IMR-90 (cell line): ENCODE results near the gene RC3H1. TPM values are rescaled to one million over a fixed set of nuclear protein-coding genes. Genes with fewer than 3 reads are reported as not detected.

ENCODE experiments used
- ATAC-seq: fragments of 200-7000 bp; cut with Tn5 transposase; 2 replicates; pipeline ENCODE4 v1.9.1; 2020; ENCODE audit warnings: low read depth, mild to moderate bottlenecking, moderate library complexity
- BruUV-seq: library from RNA; stranded (reverse); fragments of 400-500 nt; replicated peaks from 2 replicates; lab custom pipeline; 2021; lab: Mats Ljungman, UMichigan
- CTCF ChIA-PET: fragments of 300-600 bp; formaldehyde crosslinking; extraction: SDS; loops from one replicate; lab custom pipeline; 2021; ENCODE audit warnings: antibody characterized with exemption; lab: Yijun Ruan, JAX
- POLR2A ChIA-PET: fragments of 300-600 bp; sonication (Branson Sonifier 250); formaldehyde crosslinking; loops from one replicate; lab custom pipeline; 2022; ENCODE audit warnings: antibody characterized with exemption; ENCODE audit not compliant: unreplicated experiment; lab: Charles Lee
- DNase-seq: peaks from one replicate; pipeline ENCODE4 v3.0.0; 2013
- H2AFZ ChIP-seq: replicated peaks from 2 replicates; pipeline ENCODE3; 2013; ENCODE audit warnings: low read length, mild to moderate bottlenecking; ENCODE audit not compliant: poor library complexity
- H2AK5ac ChIP-seq: 2 replicates; pipeline ENCODE4 v1.6.1; 2013; ENCODE audit warnings: low read depth, low read length, inconsistent platforms
- H2AK9ac ChIP-seq: replicated peaks from 2 replicates; pipeline ENCODE3; 2013; ENCODE audit warnings: mild to moderate bottlenecking, low read depth, low read length, moderate library complexity; ENCODE audit not compliant: poor library complexity
- H2BK120ac ChIP-seq: 2 replicates; pipeline ENCODE4 v1.6.1; 2013; ENCODE audit warnings: low read depth, low read length, inconsistent platforms
- H2BK15ac ChIP-seq: 3 replicates; pipeline ENCODE4 v1.6.1; 2013; ENCODE audit warnings: low read depth, low read length, inconsistent platforms
- H2BK20ac ChIP-seq: 2 replicates; pipeline ENCODE4 v1.6.1; 2013; ENCODE audit warnings: low read depth, mild to moderate bottlenecking, inconsistent platforms, low read length, moderate library complexity
- H2BK5ac ChIP-seq: 2 replicates; pipeline ENCODE4 v1.6.1; 2013; ENCODE audit warnings: mild to moderate bottlenecking, low read depth, low read length, inconsistent platforms; ENCODE audit not compliant: poor library complexity, severe bottlenecking
- H3K14ac ChIP-seq: replicated peaks from 2 replicates; pipeline ENCODE4 v1.6.1; 2013; ENCODE audit warnings: low read depth, low read length, inconsistent platforms
- H3K18ac ChIP-seq: 2 replicates; pipeline ENCODE4 v1.6.1; 2013; ENCODE audit warnings: low read depth, low read length, control low read depth
- H3K23ac ChIP-seq: 2 replicates; pipeline ENCODE4 v1.6.1; 2013; ENCODE audit warnings: low read depth, low read length, inconsistent platforms
- H3K27ac ChIP-seq: 2 replicates; pipeline ENCODE4 v1.5.1; 2013; ENCODE audit warnings: mild to moderate bottlenecking, control low read depth, low read length; ENCODE audit not compliant: insufficient read depth
- H3K27me3 ChIP-seq: 2 replicates; pipeline ENCODE4 v1.6.1; 2013; ENCODE audit warnings: low read length; ENCODE audit not compliant: control insufficient read depth, insufficient read depth
- H3K36me3 ChIP-seq: 2 replicates; pipeline ENCODE4 v1.6.1; 2013; ENCODE audit warnings: low read length, mixed read lengths; ENCODE audit not compliant: control insufficient read depth, insufficient read depth
- H3K4ac ChIP-seq: 2 replicates; pipeline ENCODE4 v1.6.1; 2013; ENCODE audit warnings: low read depth, low read length, inconsistent platforms
- H3K4me1 ChIP-seq: 2 replicates; pipeline ENCODE4 v1.6.1; 2013; ENCODE audit warnings: low read length, mixed read lengths; ENCODE audit not compliant: control insufficient read depth, insufficient read depth
- H3K4me2 ChIP-seq: 2 replicates; pipeline ENCODE4 v1.6.1; 2013; ENCODE audit warnings: low read depth, mild to moderate bottlenecking, control low read depth, low read length, moderate library complexity
- H3K4me3 ChIP-seq: 2 replicates; pipeline ENCODE4 v1.5.1; 2013; ENCODE audit warnings: low read depth, mild to moderate bottlenecking, control low read depth, low read length, moderate library complexity; ENCODE audit not compliant: insufficient read depth
- H3K56ac ChIP-seq: 2 replicates; pipeline ENCODE4 v1.6.1; 2013; ENCODE audit warnings: low read length, inconsistent platforms; ENCODE audit not compliant: insufficient read depth; ENCODE audit errors: extremely low read depth
- H3K79me1 ChIP-seq, 2 experiments: 2 replicates each; pipeline ENCODE4 v1.6.1; 2013; ENCODE audit warnings: low read length in 2 of 2, inconsistent platforms in 1 of 2, low read depth in 1 of 2
- H3K9ac ChIP-seq: 2 replicates; pipeline ENCODE4 v1.6.1; 2013; ENCODE audit warnings: low read depth, low read length, control low read depth
- H3K9me1 ChIP-seq: 2 replicates; pipeline ENCODE4 v1.6.1; 2013; ENCODE audit warnings: low read length, inconsistent platforms; ENCODE audit not compliant: insufficient read depth
- H3K9me3 ChIP-seq: 2 replicates; pipeline ENCODE4 v1.6.1; 2013; ENCODE audit warnings: low read length; ENCODE audit not compliant: control insufficient read depth, insufficient read depth
- H4K20me1 ChIP-seq: 2 replicates; pipeline ENCODE4 v1.6.1; 2013; ENCODE audit warnings: low read length, inconsistent platforms; ENCODE audit not compliant: insufficient read depth
- H4K5ac ChIP-seq: 2 replicates; pipeline ENCODE4 v1.6.1; 2013; ENCODE audit warnings: mild to moderate bottlenecking, low read depth, low read length, control low read depth
- H4K8ac ChIP-seq, 2 experiments: 2 replicates each; pipeline ENCODE4 v1.6.1; 2013; ENCODE audit warnings: low read depth in 2 of 2, low read length in 2 of 2, control low read depth in 1 of 2, inconsistent platforms in 1 of 2
- H4K91ac ChIP-seq: 2 replicates; pipeline ENCODE4 v1.6.1; 2013; ENCODE audit warnings: low read depth, low read length, inconsistent platforms; ENCODE audit not compliant: insufficient read depth
- CEBPB ChIP-seq: IDR thresholded peaks from 2 replicates; pipeline ENCODE4 v1.6.1; 2012; ENCODE audit warnings: low read depth, low read length, improper control_type of control experiment
- FOS ChIP-seq: fragments of 150-350 bp; IDR thresholded peaks from 2 replicates; pipeline ENCODE4 v1.6.1; 2016; ENCODE audit warnings: low read depth, low read length
- RFX5 ChIP-seq: IDR thresholded peaks from 2 replicates; pipeline ENCODE4 v1.8.0; 2012; ENCODE audit warnings: low read depth, mild to moderate bottlenecking, low read length, moderate library complexity
- WGBS, 2 experiments: methylation state at CpG; one replicate each; pipeline versions ENCODE4 v1.1.5 to v1.1.7; 2013; ENCODE audit warnings: missing lambda C conversion rate in 2 of 2; ENCODE audit not compliant: insufficient read length in 1 of 2; ENCODE audit errors: extremely low coverage in 2 of 2; 5-methylcytosine and 5-hydroxymethylcytosine counted together
- dilution Hi-C: fragments of 300-500 bp; cut with HindIII; formaldehyde crosslinking; loops from one replicate; pipeline ENCODE4 v1.14.3; 2018; ENCODE audit warnings: low sequenced_read_pairs; ENCODE audit not compliant: unreplicated experiment
- in situ Hi-C: fragments of 300-500 bp; cut with MboI; formaldehyde crosslinking; loops from 3 replicates; pipeline ENCODE4 v1.14.3; 2019; ENCODE audit warnings: low sequenced_read_pairs, inconsistent platforms, mixed read lengths
- intact Hi-C: fragments of 100-400 bp; cut with micrococcal nuclease; formaldehyde crosslinking; loops from 2 replicates; pipeline ENCODE4 v1.10.0; 2022
- polyA plus RNA-seq, 3 experiments: library from polyadenylated mRNA; depleted of rRNA; stranded (reverse); fragments of >200 nt; gene quantifications; 2 replicates each; pipeline ENCODE4 v1.2.3, GENCODE V29; 2012; ENCODE audit warnings: low replicate concordance in 1 of 3
- total RNA-seq: library from RNA; depleted of rRNA; stranded (reverse); fragments of >200 nt; gene quantifications from 2 replicates; pipeline ENCODE4 v1.2.3, GENCODE V29; 2012

Gene RC3H1
- total and polyA plus RNA-seq, 2 of the 4 experiments (the other 2 are of a cell fraction): 5.1 to 39.3 TPM

GRCh38 chr1:173889885-173890284 lies 132.3 kb downstream of the RC3H1 start:
- ChIA-PET CTCF (no interaction called here), POLR2A (no interaction called here)
- no peak overlapping the region for H2AFZ ChIP-seq
- no peak for ATAC-seq
- no CpG with 5 or more reads among the region's 2 CpGs for WGBS, 2 experiments
- H3K27ac ChIP-seq: no peak overlapping the region
- H3K27me3 ChIP-seq: no peaks in the 10 kb centered on the region
- dilution Hi-C loops: no loop called here
- H3K9ac ChIP-seq: no peak overlapping the region
- no peak overlapping the region for H2AK5ac ChIP-seq
- no peaks in the 10 kb centered on the region; the same call in 1 of the 2 replicates for H3K9me1 ChIP-seq
- H2BK120ac ChIP-seq: no peak overlapping the region
- no peak overlapping the region for H2AK9ac ChIP-seq
- peaks cover 0 to 4% of the 10 kb centered on the region in 2 experiments; a peak in 1 of 4 replicates for H3K79me1 ChIP-seq
- no peaks in the 10 kb centered on the region for H3K9me3 ChIP-seq
- no peaks in the 10 kb centered on the region for H4K20me1 ChIP-seq
- H2BK15ac ChIP-seq: no peak overlapping the region
- H3K23ac ChIP-seq: no peak overlapping the region
- no peaks in the 10 kb centered on the region for H3K4me1 ChIP-seq
- in situ Hi-C loops: no loop called here
- no peak overlapping the region for H3K18ac ChIP-seq
- peaks cover 15% of the 10 kb centered on the region for H3K36me3 ChIP-seq
- TF ChIP-seq CEBPB: no peak
- no peak for TF ChIP-seq RFX5
- no peak for TF ChIP-seq FOS
- no peak overlapping the region for H4K5ac ChIP-seq
- H2BK20ac ChIP-seq: no peak overlapping the region
- H3K4ac ChIP-seq: no peak overlapping the region
- no peak overlapping the region for H3K4me2 ChIP-seq
- no peak overlapping the region for H3K4me3 ChIP-seq
- H2BK5ac ChIP-seq: no peak overlapping the region
- no peak overlapping the region for H3K56ac ChIP-seq
- no peak overlapping the region for H3K14ac ChIP-seq
- H4K91ac ChIP-seq: no peak overlapping the region
- no TSS peak for BruUV-seq
- no peak for DNase-seq
- intact Hi-C loops: no loop called here
- no peak overlapping the region for H4K8ac ChIP-seq
